HepG2 (cell line): ENCODE measurements around the gene EBLN2. TPM values are rescaled to one million over a fixed set of nuclear protein-coding genes. Genes with fewer than 3 reads are reported as not detected.

Experiments
- ATAC-seq: fragments of 200-7000 bp; cut with Tn5 transposase; 3 replicates; pipeline ENCODE4 v1.9.1; 2020; ENCODE audit warnings: mild to moderate bottlenecking, moderate library complexity
- BruUV-seq: library from RNA; stranded (reverse); fragments of 400-500 nt; replicated peaks from 2 replicates; lab custom pipeline; 2021; lab: Mats Ljungman, UMichigan
- CTCF ChIA-PET: fragments of 300-600 bp; formaldehyde crosslinking; extraction: SDS; loops from one replicate; lab custom pipeline; 2021; ENCODE audit warnings: low total read pairs, inconsistent platforms, low intra/inter-chr PET ratio; lab: Yijun Ruan, JAX
- POLR2A ChIA-PET: fragments of 350-600 bp; sonication (Branson Sonifier 250); formaldehyde crosslinking; loops from one replicate; lab custom pipeline; 2020; ENCODE audit warnings: antibody characterized with exemption, inconsistent platforms; lab: Yijun Ruan, JAX
- DNase-seq: peaks from one replicate; pipeline ENCODE4 v3.0.0-alpha.2; 2015; ENCODE audit warnings: low spot score
- FAIRE-seq: peaks from 3 replicates; lab custom pipeline; 2011; peaks lifted over from hg19 to GRCh38; lab: Jason Lieb, UNC
- H2AFZ ChIP-seq: one replicate; pipeline ENCODE4 v1.6.1; 2011; ENCODE audit warnings: low read length, inconsistent platforms
- H3K27ac ChIP-seq: fragments of 300-600 bp; 3 replicates; pipeline ENCODE4 v1.8.0; 2011; ENCODE audit warnings: mixed run types, mild to moderate bottlenecking, mixed read lengths, low read length, inconsistent platforms; ENCODE audit not compliant: insufficient read depth; ENCODE audit errors: extremely low read length
- H3K27me3 ChIP-seq, 2 experiments: fragments of 200-600 bp in 1 of 2; 2 replicates in 1 of 2; 3 replicates in 1 of 2; pipeline versions ENCODE4 v1.6.0 to v1.8.0; 2011; ENCODE audit warnings: low read length in 2 of 2, mild to moderate bottlenecking in 2 of 2, moderate library complexity in 2 of 2, inconsistent platforms in 1 of 2; ENCODE audit not compliant: insufficient read depth in 2 of 2, control insufficient read depth in 1 of 2
- H3K36me3 ChIP-seq, 2 experiments: fragments of 200-600 bp in 1 of 2; replicated peaks in 1 of 2; 2 replicates in 1 of 2; 3 replicates in 1 of 2; pipeline versions ENCODE4 v1.5.1 to v1.8.0; 2011; ENCODE audit warnings: low read length in 2 of 2, inconsistent platforms in 1 of 2; ENCODE audit not compliant: insufficient read depth in 2 of 2, control insufficient read depth in 1 of 2
- H3K4me1 ChIP-seq: 2 replicates; pipeline ENCODE4 v1.5.1; 2012; ENCODE audit warnings: low read length, inconsistent platforms; ENCODE audit not compliant: insufficient read depth
- H3K4me2 ChIP-seq: 2 replicates; pipeline ENCODE4 v1.6.0; 2011; ENCODE audit warnings: low read depth, low read length, inconsistent platforms
- H3K4me3 ChIP-seq, 3 experiments: fragments of 200-600 bp in 1 of 3; sonication (generic), shearing (Covaris generic) in 1 of 3; replicated peaks in 1 of 3; 2 replicates each; pipeline ENCODE4 v1.5.1; 2011 to 2016; ENCODE audit warnings: low read length in 3 of 3, inconsistent platforms in 2 of 3, low read depth in 2 of 3, mild to moderate bottlenecking in 2 of 3, control low read depth in 1 of 3, mixed read lengths in 1 of 3; ENCODE audit not compliant: insufficient read depth in 1 of 3
- H3K79me2 ChIP-seq: one replicate; pipeline ENCODE4 v1.6.1; 2011; ENCODE audit warnings: low read length, inconsistent platforms; ENCODE audit not compliant: insufficient read depth
- H3K9ac ChIP-seq: 2 replicates; pipeline ENCODE4 v1.6.0; 2011; ENCODE audit warnings: mild to moderate bottlenecking, low read depth, low read length, inconsistent platforms; ENCODE audit not compliant: insufficient read depth
- H3K9me3 ChIP-seq: 2 replicates; pipeline ENCODE4 v1.5.1; 2012; ENCODE audit warnings: mild to moderate bottlenecking, low read length
- H4K20me1 ChIP-seq: 2 replicates; pipeline ENCODE4 v1.6.0; 2011; ENCODE audit warnings: inconsistent platforms, mild to moderate bottlenecking, low read length, moderate library complexity; ENCODE audit not compliant: insufficient read depth
- AGO2 ChIP-seq: fragments of 200-400 bp; formaldehyde crosslinking; optimal IDR thresholded peaks from 2 replicates; pipeline ENCODE3; 2017; ENCODE audit warnings: mild to moderate bottlenecking, low read depth, low read length, moderate library complexity
- ARID5B ChIP-seq: IDR thresholded peaks from 2 replicates; pipeline ENCODE4 v1.4.0; 2020; ENCODE audit warnings: mild to moderate bottlenecking, missing genetic modification reagents
- CHCHD3 ChIP-seq: sonication (generic); formaldehyde crosslinking; IDR thresholded peaks from 2 replicates; pipeline ENCODE4 v1.8.0; 2022; ENCODE audit warnings: mild to moderate bottlenecking, missing genetic modification reagents, moderate library complexity
- GFI1 ChIP-seq: sonication (generic); formaldehyde crosslinking; IDR thresholded peaks from 2 replicates; pipeline ENCODE4 v1.5.0; 2020; ENCODE audit warnings: missing genetic modification reagents, mild to moderate bottlenecking, borderline replicate concordance
- HOXA3 ChIP-seq: sonication (generic); formaldehyde crosslinking; IDR thresholded peaks from 2 replicates; pipeline ENCODE4 v1.5.0; 2020; ENCODE audit warnings: missing genetic modification reagents
- MEF2D ChIP-seq: sonication (generic); formaldehyde crosslinking; IDR thresholded peaks from 2 replicates; pipeline ENCODE4 v1.5.1; 2020; ENCODE audit warnings: mild to moderate bottlenecking, missing genetic modification reagents
- NONO ChIP-seq, 2 experiments: fragments of 450-650 bp in 1 of 2; sonication (generic) in 1 of 2; formaldehyde crosslinking in 1 of 2; IDR thresholded peaks in 1 of 2; conservative IDR thresholded peaks in 1 of 2; 2 replicates each; pipeline versions ENCODE4 v1.6.1 to v1.8.0; 2017 to 2022; ENCODE audit warnings: mild to moderate bottlenecking in 1 of 2, missing genetic modification reagents in 1 of 2, moderate library complexity in 1 of 2
- REXO4 ChIP-seq: sonication (generic); formaldehyde crosslinking; IDR thresholded peaks from 2 replicates; pipeline ENCODE4 v1.8.0; 2022; ENCODE audit warnings: missing genetic modification reagents, mild to moderate bottlenecking, borderline replicate concordance
- SAP130 ChIP-seq: IDR thresholded peaks from 2 replicates; pipeline ENCODE4 v1.6.1; 2016; ENCODE audit warnings: low read depth
- SP5 ChIP-seq: IDR thresholded peaks from 2 replicates; pipeline ENCODE4 v1.6.1; 2016; ENCODE audit warnings: low read depth, borderline replicate concordance
- ZBTB3 ChIP-seq: sonication (generic); formaldehyde crosslinking; IDR thresholded peaks from 2 replicates; pipeline ENCODE4 v1.4.0; 2020; ENCODE audit warnings: low read depth, mild to moderate bottlenecking, moderate library complexity, missing genetic modification reagents, borderline replicate concordance
- ZEB1 ChIP-seq: IDR thresholded peaks from 2 replicates; pipeline ENCODE4 v1.6.1; 2012; ENCODE audit warnings: mild to moderate bottlenecking, low read depth, inconsistent platforms; ENCODE audit not compliant: insufficient replicate concordance
- ZNF124 ChIP-seq: sonication (generic); formaldehyde crosslinking; IDR thresholded peaks from 2 replicates; pipeline ENCODE4 v1.4.0; 2020; ENCODE audit warnings: missing genetic modification reagents
- ZNF136 ChIP-seq: sonication (generic); formaldehyde crosslinking; IDR thresholded peaks from 2 replicates; pipeline ENCODE4 v1.8.1; 2022; ENCODE audit warnings: low read depth, mild to moderate bottlenecking, moderate library complexity, missing genetic modification reagents
- ZNF513 ChIP-seq: sonication (generic); formaldehyde crosslinking; conservative IDR thresholded peaks from 2 replicates; pipeline ENCODE4 v1.5.0; 2020; ENCODE audit warnings: missing genetic modification reagents
- ZNF605 ChIP-seq: sonication (generic); formaldehyde crosslinking; IDR thresholded peaks from 2 replicates; pipeline ENCODE4 v1.8.0; 2022; ENCODE audit warnings: mild to moderate bottlenecking, missing genetic modification reagents
- ZNF616 ChIP-seq: sonication (generic); formaldehyde crosslinking; IDR thresholded peaks from 2 replicates; pipeline ENCODE4 v1.5.0; 2020; ENCODE audit warnings: low read depth, mild to moderate bottlenecking, missing genetic modification reagents
- ZNF672 ChIP-seq: sonication (generic); formaldehyde crosslinking; IDR thresholded peaks from 2 replicates; pipeline ENCODE4 v1.8.1; 2022; ENCODE audit warnings: missing genetic modification reagents
- ZNF678 ChIP-seq: sonication (generic); formaldehyde crosslinking; IDR thresholded peaks from 2 replicates; pipeline ENCODE4 v1.4.0; 2020; ENCODE audit warnings: mild to moderate bottlenecking, missing genetic modification reagents
- ZNF83 ChIP-seq: sonication (generic); formaldehyde crosslinking; IDR thresholded peaks from 2 replicates; pipeline ENCODE4 v1.4.0; 2020; ENCODE audit warnings: missing genetic modification reagents, mild to moderate bottlenecking, borderline replicate concordance
- WGBS: methylation state at CpG from one replicate; pipeline ENCODE4 v1.1.6; 2017; ENCODE audit warnings: low lambda C conversion rate; 5-methylcytosine and 5-hydroxymethylcytosine counted together
- in situ Hi-C: cut with HindIII; loops from 2 replicates; pipeline ENCODE4 v1.10.0; 2017; ENCODE audit warnings: low pct_unique_long_range_greater_than_20kb; ENCODE audit not compliant: extremely low pct_ligation_motif_present
- intact Hi-C: fragments of 100-400 bp; cut with micrococcal nuclease; formaldehyde crosslinking; loops from one replicate; pipeline ENCODE4 v1.10.0; 2022; ENCODE audit not compliant: unreplicated experiment
- polyA plus RNA-seq, 8 experiments: library from polyadenylated mRNA; depleted of rRNA in 3 of 8; stranded (reverse) in 7 of 8; unstranded in 1 of 8; fragments of >200 nt; fragmentation: Illumina TruSeq in 4 of 8; extraction: Trizol in 4 of 8; gene quantifications; 2 replicates each; pipeline versions ENCODE4 v1.2.1 to v1.2.3, GENCODE V29; 2011 to 2016; ENCODE audit warnings: low read depth in 4 of 8, missing spikeins in 1 of 8, mixed read lengths in 1 of 8; ENCODE audit not compliant: insufficient read depth in 1 of 8
- total RNA-seq, 5 experiments: library from RNA; depleted of rRNA; stranded (reverse); fragments of >200 nt; fragmentation: Illumina TruSeq; extraction: Trizol; gene quantifications; 2 replicates each; pipeline ENCODE4 v1.2.3, GENCODE V29; 2016; ENCODE audit warnings: low read depth in 1 of 5

The EBLN2 gene
- total and polyA plus RNA-seq, 2 of the 13 experiments (the other 11 are each of a cell fraction or from before 2014, with no cell fraction given), result 3.3 to 8.3 TPM

GRCh38 chr3:73029321-73029796 lies 32.1 kb upstream of the EBLN2 start (continued):
- TF ChIP-seq ZNF83 (CRISPR knock-in tag) (no peak), ZNF605 (CRISPR knock-in tag) (no peak), SP5 (peak; percentile 54; the same call in 1 of the 2 replicates), NONO (IDR thresholded peaks at IDR 0.05) (no peak), NONO (CRISPR knock-in tag; conservative IDR thresholded peaks at IDR 0.05) (0 out of 2 replicates have a peak, but pooled peaks have one; percentile 22), ZNF672 (CRISPR knock-in tag) (no peak)
- TF ChIP-seq, all 625 proteins: peak for 7

GRCh38 chr3:73030073-73030597 lies 31.3 kb upstream of the EBLN2 start:
- DNase-seq (no peak), ATAC-seq (no peak), FAIRE-seq (no peak)
- intact Hi-C loops (no loop called here), in situ Hi-C loops (no loop called here)
- Histone ChIP-seq H3K27me3 (no peaks in the 10 kb centered on the region), H3K36me3 (peaks cover 2 to 3% of the 10 kb centered on the region in 2 experiments; a peak in 2 of 5 replicates), H3K4me2 (no peak overlapping the region), H2AFZ (no peak overlapping the region), H3K4me3 (no peak overlapping the region), H3K4me1 (peaks cover 78% of the 10 kb centered on the region), H4K20me1 (peaks cover 95% of the 10 kb centered on the region), H3K9me3 (no peaks in the 10 kb centered on the region), H3K79me2 (peaks cover 99% of the 10 kb centered on the region), H3K27ac (no peak overlapping the region), H3K9ac (no peak overlapping the region)
- ChIA-PET POLR2A (no interaction called here), CTCF (no interaction called here)
- WGBS, result 93% methylated on average over 1 of the region's 1 CpG
- BruUV-seq, result no TSS peak
- TF ChIP-seq SAP130 (no peak), ZNF678 (CRISPR knock-in tag) (no peak), MEF2D (CRISPR knock-in tag) (no peak), HOXA3 (CRISPR knock-in tag) (no peak), ZNF124 (CRISPR knock-in tag) (no peak), ZNF616 (no peak), ARID5B (CRISPR knock-in tag) (no peak), CHCHD3 (CRISPR knock-in tag) (no peak), ZEB1 (no peak), ZNF513 (CRISPR knock-in tag) (no peak), ZNF136 (no peak), ZBTB3 (CRISPR knock-in tag) (no peak), AGO2 (no peak), REXO4 (no peak), GFI1 (CRISPR knock-in tag) (no peak)
